SU-DHL-6 (cell line): Measurements from ENCODE around the gene EIF4H.
"Not testable (repeated sequence)": the region's sequence is repeated elsewhere in the genome, so short reads cannot be mapped to it uniquely, and the experiment has no call there.

ENCODE experiments used
- H2AFZ ChIP-seq: fragments of 200-600 bp; sonication (generic); 2 replicates; pipeline ENCODE4 v1.6.1; 2014; ENCODE audit warnings: low read depth, mild to moderate bottlenecking, moderate library complexity, mixed read lengths, antibody characterized with exemption, low read length; ENCODE audit not compliant: severe bottlenecking
- H3F3A ChIP-seq: fragments of 200-600 bp; shearing (Covaris generic); 2 replicates; pipeline ENCODE4 v1.6.0; 2016; ENCODE audit warnings: antibody characterized with exemption, mild to moderate bottlenecking; ENCODE audit not compliant: insufficient read depth
- H3K27ac ChIP-seq: fragments of 200-600 bp; sonication (generic); 2 replicates; pipeline ENCODE4 v1.5.1; 2016; ENCODE audit warnings: low read depth, mild to moderate bottlenecking, low read length, moderate library complexity, mixed read lengths
- H3K27me3 ChIP-seq: fragments of 200-600 bp; sonication (generic), shearing (Covaris generic); 2 replicates; pipeline ENCODE4 v1.6.0; 2014; ENCODE audit warnings: mild to moderate bottlenecking, low read length
- H3K36me3 ChIP-seq: fragments of 200-600 bp; sonication (generic); 2 replicates; pipeline ENCODE4 v1.6.1; 2014; ENCODE audit warnings: mild to moderate bottlenecking, low read length, mixed read lengths
- H3K4me2 ChIP-seq: fragments of 300-600, 200-600 bp; shearing (Covaris generic), sonication (generic); 2 replicates; pipeline ENCODE4 v1.6.0; 2014; ENCODE audit warnings: low read length, low read depth, mild to moderate bottlenecking; ENCODE audit not compliant: poor library complexity, severe bottlenecking
- H3K4me3 ChIP-seq: fragments of 200-600 bp; sonication (generic); 2 replicates; pipeline ENCODE4 v1.5.1; 2014; ENCODE audit warnings: antibody characterized with exemption, low read length, mild to moderate bottlenecking, mixed read lengths; ENCODE audit not compliant: insufficient read depth, poor library complexity, severe bottlenecking
- H3K79me2 ChIP-seq: fragments of 200-600 bp; sonication (generic); 2 replicates; pipeline ENCODE4 v1.6.1; 2014; ENCODE audit warnings: mild to moderate bottlenecking, low read length, moderate library complexity; ENCODE audit not compliant: insufficient read depth
- H3K9ac ChIP-seq: fragments of 200-600 bp; sonication (generic); 2 replicates; pipeline ENCODE4 v1.7.0; 2014; ENCODE audit warnings: mild to moderate bottlenecking, low read length
- H3K9me2 ChIP-seq: fragments of 200-600 bp; sonication (generic); replicated peaks from 2 replicates; pipeline ENCODE4 v1.6.1; 2014; ENCODE audit warnings: low read length; ENCODE audit not compliant: insufficient read depth
- H3K9me3 ChIP-seq: fragments of 200-600 bp; sonication (generic); 2 replicates; pipeline ENCODE4 v1.6.1; 2014; ENCODE audit warnings: low read length, mixed read lengths; ENCODE audit not compliant: insufficient read depth
- H4K20me1 ChIP-seq: fragments of 200-600 bp; sonication (generic); 2 replicates; pipeline ENCODE4 v1.6.1; 2014; ENCODE audit warnings: low read depth, mild to moderate bottlenecking, antibody characterized with exemption, low read length, moderate library complexity, mixed read lengths
- CTCF ChIP-seq: fragments of 200-600 bp; sonication (generic); IDR thresholded peaks from one replicate; pipeline ENCODE4 v1.5.1; 2017; ENCODE audit warnings: antibody characterized with exemption, mild to moderate bottlenecking, low read length, moderate library complexity; ENCODE audit not compliant: insufficient read depth, poor library complexity, severe bottlenecking
- EZH2phosphoT487 ChIP-seq: fragments of 200-600 bp; sonication (generic), shearing (Covaris generic); conservative IDR thresholded peaks from 2 replicates; pipeline ENCODE4 v1.6.1; 2018; ENCODE audit warnings: mild to moderate bottlenecking, antibody characterized with exemption, low read length, moderate library complexity, mixed read lengths

The EIF4H gene

GRCh38 chr7:74222851-74223710 is 48.9 kb downstream of the EIF4H start:
- Histone ChIP-seq H3K79me2 (no peaks in the 10 kb centered on the region), H3K9me2 (no peaks in the 10 kb centered on the region), H4K20me1 (no peaks in the 10 kb centered on the region), H3K4me3 (no peak overlapping the region), H3K9ac (no peak overlapping the region), H3K9me3 (no peaks in the 10 kb centered on the region), H3K27me3 (no peaks in the 10 kb centered on the region), H3K4me2 (no peak overlapping the region), H3F3A (peaks cover 10% of the 10 kb centered on the region; the same call in 1 of the 2 replicates), H3K36me3 (no peaks in the 10 kb centered on the region), H2AFZ (no peak overlapping the region), H3K27ac (peak overlapping the region; percentile 33)
- TF ChIP-seq CTCF (no peak), EZH2phosphoT487 (no peak)

GRCh38 chr7:74223711-74224510 is 49.8 kb downstream of the EIF4H start:
- H3K27ac ChIP-seq: peak overlapping the region; percentile 33

GRCh38 chr7:74224511-74224832 is 50.3 kb downstream of the EIF4H start:
- Histone ChIP-seq H4K20me1 (no peaks in the 10 kb centered on the region), H3K9me2 (no peaks in the 10 kb centered on the region), H3K36me3 (0 out of 2 replicates have a peak, but pooled peaks cover 3% of the 10 kb centered on the region), H3K27ac (no peak overlapping the region), H3K9ac (no peak overlapping the region), H3K79me2 (no peaks in the 10 kb centered on the region), H2AFZ (no peak overlapping the region), H3F3A (peaks cover 6% of the 10 kb centered on the region; the same call in 1 of the 2 replicates), H3K27me3 (no peaks in the 10 kb centered on the region), H3K4me2 (no peak overlapping the region), H3K9me3 (no peaks in the 10 kb centered on the region), H3K4me3 (no peak overlapping the region)
- no peak for TF ChIP-seq EZH2phosphoT487
- no peak for TF ChIP-seq CTCF

More at GRCh38 chr7:74223711-74224510, 49.8 kb downstream of the EIF4H start:
- H3K27me3 ChIP-seq: no peaks in the 10 kb centered on the region
- H3F3A ChIP-seq: peaks cover 6% of the 10 kb centered on the region; the same call in 1 of the 2 replicates
- no peak overlapping the region for H3K4me3 ChIP-seq
- H3K79me2 ChIP-seq: no peaks in the 10 kb centered on the region
- no peak overlapping the region for H3K9ac ChIP-seq
- TF ChIP-seq CTCF: no peak
- no peak for TF ChIP-seq EZH2phosphoT487
- no peak overlapping the region for H3K4me2 ChIP-seq
- H4K20me1 ChIP-seq: no peaks in the 10 kb centered on the region
- H2AFZ ChIP-seq: no peak overlapping the region
- H3K36me3 ChIP-seq: no peaks in the 10 kb centered on the region
- H3K9me2 ChIP-seq: no peaks in the 10 kb centered on the region
- no peaks in the 10 kb centered on the region for H3K9me3 ChIP-seq

GRCh38 chr7:74224907-74225306 is 50.8 kb downstream of the EIF4H start:
- H3K9ac ChIP-seq, H3K27ac ChIP-seq, H4K20me1 ChIP-seq, H3K36me3 ChIP-seq, H3K79me2 ChIP-seq, H3K9me2 ChIP-seq, H3K4me2 ChIP-seq, H3K4me3 ChIP-seq, H3K9me3 ChIP-seq, H3F3A ChIP-seq, H3K27me3 ChIP-seq, H2AFZ ChIP-seq: not testable (repeated sequence)
